ENCODE measurements around the gene CTBP2. TPM values are rescaled to one million over a fixed set of nuclear protein-coding genes. Genes with fewer than 3 reads are reported as not detected.

CTBP2 gene
- total RNA-seq, 1 experiment from 2014 or later = 212 TPM

GRCh38 chr10:125116041-125116649, 44.2 kb downstream of the CTBP2 start:
- Mint-ChIP-seq H3K4me1 (peaks cover 64 to 74% of the 10 kb centered on the region in 2 experiments), H3K4me3 (peak overlapping the region in 1 of 2 experiments; percentile 11; a peak in 2 of 5 replicates), H3K9me3 (no peaks in the 10 kb centered on the region), H3K27me3 (ENCODE audit: low read depth) (no peaks in the 10 kb centered on the region), H3K27ac (peak overlapping the region; percentile 55 to 85 (median 69); a peak in 5 of 7 replicates), H3K36me3 (ENCODE audit: insufficient read depth in 1 of 3, low read depth in 3 of 3) (peaks cover 24 to 32% (median 25%) of the 10 kb centered on the region in 3 experiments; a peak in 6 of 7 replicates)
- peaks cover 87% of the 10 kb centered on the region for H3K79me2 ChIP-seq (ENCODE audit: insufficient read depth, low read length)
- no peak overlapping the region for H2AFZ ChIP-seq (ENCODE audit: low read length)
- no peak overlapping the region for H3K4ac ChIP-seq (ENCODE audit: low read depth, low read length)
- H2BK20ac ChIP-seq (ENCODE audit: low read depth, low read length, poor library complexity, severe bottlenecking) = no peak overlapping the region
- no peak for TF ChIP-seq CTCF (conservative IDR thresholded peaks at IDR 0.05)
- H3K27me3 ChIP-seq (ENCODE audit: insufficient read depth, low read length) = no peaks in the 10 kb centered on the region
- no peak overlapping the region for H2BK15ac ChIP-seq (ENCODE audit: low read depth, low read length)
- no peak overlapping the region for H3T11ph ChIP-seq (ENCODE audit: low read length)
- peaks cover 5% of the 10 kb centered on the region for H4K20me1 ChIP-seq (ENCODE audit: control insufficient read depth, insufficient read depth, insufficient read length)
- WGBS (ENCODE audit: extremely low coverage, insufficient read length, low lambda C conversion rate) = no CpG with 5 or more reads among the region's 16 CpGs
- no peak overlapping the region for H3K23ac ChIP-seq (ENCODE audit: insufficient read length, low read depth, low read length)
- peaks cover 2% of the 10 kb centered on the region for H3K79me1 ChIP-seq (ENCODE audit: insufficient read depth, low read depth, low read length, poor library complexity, severe bottlenecking)
- no peak overlapping the region for H3K14ac ChIP-seq (ENCODE audit: insufficient read depth, low read length)
- no peak overlapping the region for H3K4me2 ChIP-seq (ENCODE audit: insufficient read depth, insufficient read length, low read length)
- H2BK5ac ChIP-seq (ENCODE audit: insufficient read length, low read length) = no peak overlapping the region
- no peak overlapping the region for H2AK5ac ChIP-seq (ENCODE audit: insufficient read length, low read length)
- H3K4me1 ChIP-seq (ENCODE audit: insufficient read depth, low read length) = peaks cover 11% of the 10 kb centered on the region
- H2BK120ac ChIP-seq (ENCODE audit: low read depth, low read length, poor library complexity, severe bottlenecking) = no peak overlapping the region
- H4K91ac ChIP-seq (ENCODE audit: insufficient read length, low read depth, low read length) = no peak overlapping the region
- H4K8ac ChIP-seq (replicated peaks; ENCODE audit: insufficient read length, low read depth, low read length) = no peak overlapping the region
- H2BK12ac ChIP-seq (ENCODE audit: insufficient read length, low read depth, low read length) = no peak overlapping the region
- H3K9me3 ChIP-seq (ENCODE audit: control insufficient read depth, low read depth, low read length) = no peaks in the 10 kb centered on the region
- H3K9ac ChIP-seq (ENCODE audit: extremely low read depth, insufficient read length, low read length) = no peak overlapping the region
- no peak overlapping the region for H4K5ac ChIP-seq (ENCODE audit: insufficient read length, low read depth, low read length)
- H3K27ac ChIP-seq (ENCODE audit: insufficient read length, low read depth, low read length) = no peak overlapping the region
- no peak overlapping the region for H3K56ac ChIP-seq (ENCODE audit: insufficient read length, low read depth, low read length)
- no peak for DNase-seq
- H3K18ac ChIP-seq (ENCODE audit: insufficient read length, low read depth, low read length) = no peak overlapping the region
- no peaks in the 10 kb centered on the region for H3K23me2 ChIP-seq (ENCODE audit: insufficient read length, low read depth, low read length, poor library complexity, severe bottlenecking)
